GM12872 (cell line): ENCODE measurements around the gene SPATA21.

Experiments
- TF ChIP-seq, protein P1 (sequence below): IDR thresholded peaks from 3 replicates; pipeline ENCODE4 v1.5.1; 2011; ENCODE audit warnings: low read depth, mild to moderate bottlenecking, low read length, moderate library complexity; ENCODE audit not compliant: insufficient read depth

Gene SPATA21

DNA sequence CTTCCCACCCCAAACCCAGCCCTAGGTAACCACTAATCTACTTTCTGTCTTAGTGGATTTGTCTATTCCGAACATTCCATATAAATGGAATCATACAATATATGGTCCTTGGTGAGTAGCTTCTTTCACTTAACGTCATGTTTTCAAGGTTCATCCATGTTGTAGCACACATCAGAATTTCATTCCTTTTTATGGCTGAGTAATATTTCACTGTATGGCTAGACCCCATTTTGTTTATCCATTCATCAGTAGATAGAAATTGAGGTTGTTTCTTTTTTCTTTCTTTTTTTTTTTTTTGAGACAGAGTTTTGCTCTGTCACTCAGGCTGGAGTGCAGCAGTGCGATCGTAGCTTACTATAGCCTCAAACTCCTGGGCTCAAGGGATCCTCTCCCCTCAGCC, 3.2 kb downstream of the SPATA21 start:
- TF ChIP-seq, protein P1, sequence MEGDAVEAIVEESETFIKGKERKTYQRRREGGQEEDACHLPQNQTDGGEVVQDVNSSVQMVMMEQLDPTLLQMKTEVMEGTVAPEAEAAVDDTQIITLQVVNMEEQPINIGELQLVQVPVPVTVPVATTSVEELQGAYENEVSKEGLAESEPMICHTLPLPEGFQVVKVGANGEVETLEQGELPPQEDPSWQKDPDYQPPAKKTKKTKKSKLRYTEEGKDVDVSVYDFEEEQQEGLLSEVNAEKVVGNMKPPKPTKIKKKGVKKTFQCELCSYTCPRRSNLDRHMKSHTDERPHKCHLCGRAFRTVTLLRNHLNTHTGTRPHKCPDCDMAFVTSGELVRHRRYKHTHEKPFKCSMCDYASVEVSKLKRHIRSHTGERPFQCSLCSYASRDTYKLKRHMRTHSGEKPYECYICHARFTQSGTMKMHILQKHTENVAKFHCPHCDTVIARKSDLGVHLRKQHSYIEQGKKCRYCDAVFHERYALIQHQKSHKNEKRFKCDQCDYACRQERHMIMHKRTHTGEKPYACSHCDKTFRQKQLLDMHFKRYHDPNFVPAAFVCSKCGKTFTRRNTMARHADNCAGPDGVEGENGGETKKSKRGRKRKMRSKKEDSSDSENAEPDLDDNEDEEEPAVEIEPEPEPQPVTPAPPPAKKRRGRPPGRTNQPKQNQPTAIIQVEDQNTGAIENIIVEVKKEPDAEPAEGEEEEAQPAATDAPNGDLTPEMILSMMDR: no peak

DNA sequence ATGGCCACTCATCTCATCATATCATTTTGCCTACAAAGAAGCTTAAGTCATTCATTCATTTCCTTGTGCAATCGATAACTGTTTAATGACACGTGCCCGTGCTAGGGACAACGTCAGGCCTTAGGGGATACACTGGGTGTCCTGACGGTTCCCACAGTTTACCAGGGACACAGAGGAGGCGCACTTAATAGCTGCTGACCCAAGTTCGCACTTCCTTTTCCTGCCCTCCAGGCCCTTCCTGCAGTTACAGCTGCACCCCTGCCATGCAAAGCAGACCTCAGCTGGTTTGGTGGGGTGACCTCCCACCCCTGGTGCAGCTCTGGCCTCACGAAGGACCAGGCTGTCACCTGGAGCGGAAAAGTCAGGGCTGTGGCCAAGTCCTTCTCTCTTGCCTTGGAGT, 4.2 kb downstream of the SPATA21 start:
- TF ChIP-seq, protein P1: no peak

DNA sequence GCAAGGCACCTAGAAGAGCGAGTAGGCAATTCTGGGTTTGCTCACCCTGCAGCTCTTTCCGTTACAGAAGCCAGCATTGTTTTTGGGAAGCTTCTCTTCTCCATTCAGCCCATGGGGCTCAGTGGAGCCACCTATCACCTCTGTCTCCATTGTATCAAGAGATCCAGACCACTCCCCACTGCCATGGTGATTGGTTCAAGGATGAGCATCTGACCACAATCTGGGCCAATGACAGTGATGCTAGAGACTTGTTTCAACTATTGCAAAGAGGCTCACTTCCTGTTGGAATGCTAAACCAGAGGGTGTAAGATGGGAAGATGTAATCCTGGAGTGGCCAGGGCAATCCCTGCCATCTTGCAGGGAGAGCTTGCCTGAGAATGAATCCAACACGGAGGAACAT, 6.6 kb downstream of the SPATA21 start:
- TF ChIP-seq, protein P1: no peak

DNA sequence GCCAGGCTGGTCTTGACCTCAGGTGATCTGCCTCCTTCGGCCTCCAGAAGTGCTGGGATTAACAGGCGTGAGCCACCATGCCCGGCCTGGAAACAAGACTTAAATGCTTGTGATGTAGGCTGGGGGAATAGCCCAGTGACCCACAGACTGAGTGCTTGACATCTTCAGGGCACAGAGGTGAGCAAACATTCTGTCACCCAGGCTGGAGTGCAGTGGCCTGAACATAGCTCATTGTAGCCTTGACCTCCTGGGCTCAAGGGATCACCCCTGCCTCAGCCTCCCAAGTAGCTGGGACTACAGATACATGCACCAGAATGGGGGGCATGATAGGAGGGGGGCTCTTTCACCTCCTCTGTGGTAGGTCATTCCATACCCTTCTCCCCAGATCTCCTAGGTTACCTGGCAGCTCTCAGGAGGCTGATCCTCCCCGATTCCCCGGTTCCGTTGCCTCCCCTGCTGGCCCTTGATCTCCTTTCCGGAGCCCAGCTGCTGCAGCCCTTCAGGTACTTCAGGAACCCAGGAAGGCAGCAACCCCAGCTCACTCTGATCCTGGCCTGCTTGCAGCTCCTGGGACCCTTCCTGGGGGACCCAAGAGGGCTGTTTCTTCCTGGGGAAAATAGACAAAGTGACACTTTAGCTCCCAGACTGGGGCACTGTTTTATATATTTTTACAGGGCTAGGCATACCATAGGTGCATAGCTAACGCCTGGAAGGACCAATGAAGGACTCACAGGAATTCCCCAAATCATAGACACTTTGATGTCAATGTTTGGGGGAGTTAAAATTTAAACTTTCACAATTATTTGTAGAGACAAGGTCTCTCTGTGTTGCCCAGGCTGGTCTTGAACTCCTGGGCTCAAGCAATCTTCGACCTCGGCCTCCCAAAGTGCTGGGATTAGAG, 11.8 kb downstream of the SPATA21 start:
- TF ChIP-seq, protein P1: no peak

DNA sequence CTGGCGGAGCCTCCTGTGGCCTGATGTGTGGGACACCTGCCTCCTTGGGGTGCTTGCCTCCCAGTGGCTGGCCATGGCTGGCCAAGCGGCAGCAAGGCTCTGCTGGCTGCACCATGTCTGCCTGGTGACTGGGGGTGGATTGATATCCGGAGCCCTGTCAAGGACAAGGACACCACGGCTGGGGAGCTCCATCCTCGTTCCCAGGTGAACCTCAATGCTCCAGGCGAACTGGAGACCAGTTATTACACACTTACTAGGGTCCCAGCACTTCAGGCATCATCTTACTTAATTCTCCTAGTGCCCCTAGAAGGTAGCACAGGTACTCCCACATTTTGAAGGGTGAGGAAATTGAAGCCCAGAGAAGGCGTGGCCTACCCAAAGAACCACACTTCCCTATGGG, 15.2 kb downstream of the SPATA21 start:
- TF ChIP-seq, protein P1: no peak

DNA sequence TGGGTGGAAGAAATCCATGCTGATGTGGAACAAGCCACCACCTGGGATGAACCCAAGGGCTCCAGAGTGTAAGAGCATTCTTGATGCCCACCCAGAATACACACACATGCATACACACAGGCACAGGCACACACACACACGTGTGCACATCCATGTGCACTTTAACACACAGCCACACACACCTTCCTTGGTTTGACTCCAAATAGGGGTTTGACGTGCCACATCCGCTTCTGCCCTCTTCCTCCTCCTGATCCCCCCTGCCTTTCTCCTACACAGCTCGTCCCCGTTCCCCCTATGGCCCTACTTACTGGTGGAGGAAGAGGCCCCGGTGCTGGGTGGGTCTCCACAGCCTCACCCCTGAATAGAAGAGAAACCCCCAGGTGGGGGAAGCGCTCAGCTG, 16.0 kb downstream of the SPATA21 start:
- TF ChIP-seq, protein P1: no peak

DNA sequence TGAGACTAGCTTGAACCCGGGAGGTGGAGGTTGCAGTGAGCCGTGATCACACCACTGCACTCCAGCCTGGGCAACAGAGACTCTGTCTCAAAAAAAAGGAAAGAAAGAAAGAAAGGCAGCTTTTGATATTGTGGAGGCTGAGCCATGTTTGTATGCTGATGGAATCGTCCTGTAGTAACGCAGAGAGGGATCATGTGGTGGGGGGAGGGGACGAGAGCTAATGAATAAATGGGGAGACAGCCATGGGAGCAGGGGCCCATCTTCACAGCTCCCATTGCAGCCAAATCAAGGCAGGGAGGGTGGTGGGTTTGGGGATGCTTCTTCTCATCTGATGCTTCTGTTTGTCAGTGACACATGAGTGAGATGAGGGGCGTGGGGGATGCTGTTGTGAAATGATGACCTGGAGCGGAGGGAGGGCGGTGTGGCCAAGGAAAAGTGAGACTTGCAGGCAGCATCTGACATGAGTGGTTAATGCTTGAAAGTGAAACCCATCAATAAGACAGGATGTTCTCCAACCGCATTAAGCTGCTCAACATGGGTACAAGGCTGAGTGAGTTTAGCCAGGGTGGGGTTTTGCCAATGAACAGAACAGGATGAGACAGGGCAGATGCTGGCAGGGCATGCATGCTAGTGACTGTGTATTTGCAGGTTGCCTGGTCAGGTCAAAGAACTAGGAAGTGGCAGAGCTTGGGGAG, 16.7 kb downstream of the SPATA21 start:
- TF ChIP-seq, protein P1: no peak
